ENCODE results near the gene RHOXF1.
A peak's percentile ranks its signal among the peaks of the same experiment; 100 is the strongest.
"Not testable (repeated sequence)": the region's sequence is repeated elsewhere in the genome, so short reads cannot be mapped to it uniquely, and the experiment has no call there.

Gene RHOXF1

GRCh38 chrX:120090208-120090607, 25.5 kb downstream of the RHOXF1 start:
- DNase-seq (ENCODE audit: low read depth in 1 of 2, low spot score in 1 of 2) = no peak
- no peak for TF ChIP-seq GABPA (IDR thresholded peaks at IDR 0.05; ENCODE audit: low read depth)
- no peak for TF ChIP-seq POLR2AphosphoS5 (IDR thresholded peaks at IDR 0.05; ENCODE audit: low read depth)
- TF ChIP-seq SPI1 (IDR thresholded peaks at IDR 0.05; ENCODE audit: borderline replicate concordance, low read depth) = no peak
- TF ChIP-seq REST (IDR thresholded peaks at IDR 0.05; ENCODE audit: insufficient replicate concordance, low read depth) = no peak
- TF ChIP-seq CTCF (IDR thresholded peaks at IDR 0.05; ENCODE audit: insufficient read depth, low read length) = no peak
- Histone ChIP-seq H3K4me3 (replicated peaks; ENCODE audit: insufficient read depth, low read length) (no peak overlapping the region), H3K27ac (replicated peaks) (no peak overlapping the region), H3K27me3 (ENCODE audit: insufficient read depth, poor library complexity, severe bottlenecking) (no peaks in the 10 kb centered on the region)

GRCh38 chrX:120087289-120088017, 28.3 kb downstream of the RHOXF1 start:
- no peak overlapping the region for H3K4me3 ChIP-seq (replicated peaks; ENCODE audit: insufficient read depth, low read length)
- no peaks in the 10 kb centered on the region for H3K27me3 ChIP-seq (ENCODE audit: insufficient read depth, poor library complexity, severe bottlenecking)
- DNase-seq (ENCODE audit: low read depth in 1 of 2, low spot score in 1 of 2) = no peak
- no peak for TF ChIP-seq SPI1 (IDR thresholded peaks at IDR 0.05; ENCODE audit: borderline replicate concordance, low read depth)
- TF ChIP-seq CTCF (IDR thresholded peaks at IDR 0.05; ENCODE audit: insufficient read depth, low read length) = no peak
- no peak for TF ChIP-seq GABPA (IDR thresholded peaks at IDR 0.05; ENCODE audit: low read depth)
- TF ChIP-seq REST (IDR thresholded peaks at IDR 0.05; ENCODE audit: insufficient replicate concordance, low read depth) = no peak
- TF ChIP-seq POLR2AphosphoS5 (IDR thresholded peaks at IDR 0.05; ENCODE audit: low read depth) = no peak
- H3K27ac ChIP-seq (replicated peaks) = no peak overlapping the region

- not testable (repeated sequence) for H3K27me3 ChIP-seq (ENCODE audit: insufficient read depth, poor library complexity, severe bottlenecking); H3K4me3 ChIP-seq (replicated peaks; ENCODE audit: insufficient read depth, low read length); H3K27ac ChIP-seq (replicated peaks); DNase-seq (ENCODE audit: low read depth in 1 of 2, low spot score in 1 of 2)
Observed at GRCh38 chrX:120085553-120086185, 30.0 kb downstream of the RHOXF1 start.

GRCh38 chrX:120077590-120077989, 38.1 kb downstream of the RHOXF1 start, which contains the start of gene RHOXF2B:
RHOXF2B (minus strand) TSS chrX:120077690; CDS start chrX:120077552, 138 bp downstream.
- H3K27me3 ChIP-seq (ENCODE audit: insufficient read depth, poor library complexity, severe bottlenecking); DNase-seq (ENCODE audit: low read depth in 1 of 2, low spot score in 1 of 2); H3K4me3 ChIP-seq (replicated peaks; ENCODE audit: insufficient read depth, low read length); H3K27ac ChIP-seq (replicated peaks): not testable (repeated sequence)

- not testable (repeated sequence) for H3K4me3 ChIP-seq (replicated peaks; ENCODE audit: insufficient read depth, low read length); H3K27ac ChIP-seq (replicated peaks); H3K27me3 ChIP-seq (ENCODE audit: insufficient read depth, poor library complexity, severe bottlenecking)
- peak in 1 of 2 experiments; percentile 0 for DNase-seq (ENCODE audit: low read depth in 1 of 2, low spot score in 1 of 2)
Observed at GRCh38 chrX:120066169-120066568, 49.5 kb downstream of the RHOXF1 start.
